NCI-H1417 (cell line): ENCODE results near the gene MOB1A.

Source experiments
- DNase-seq, 3 experiments: peaks; one replicate each; lab custom pipeline; 2025; lab: John Stamatoyannopoulos, UW

The MOB1A gene

GRCh38 chr2:74103763-74104162 is 74.9 kb downstream of the MOB1A start:
- no peak for DNase-seq
